Testis (tissue), 2 donors: ENCODE data around the gene GYPB.
"Not testable (repeated sequence)": the region's sequence is repeated elsewhere in the genome, so short reads cannot be mapped to it uniquely, and the experiment has no call there.

Source experiments
- CTCF ChIP-seq, 3 experiments: fragments of 450-650 bp in 2 of 3; fragments of 200-600 bp in 1 of 3; sonication (generic) in 1 of 3; IDR thresholded peaks; one replicate each; pipeline ENCODE4 v1.5.1; 2016 to 2019; ENCODE audit warnings: antibody characterized with exemption in 3 of 3, mild to moderate bottlenecking in 2 of 3, moderate library complexity in 1 of 3
- POLR2A ChIP-seq: fragments of 450-650 bp; IDR thresholded peaks from one replicate; pipeline ENCODE4 v1.6.1; 2017; ENCODE audit warnings: antibody characterized with exemption, mild to moderate bottlenecking, moderate library complexity

GRCh38 chr4:144044936-144045335 is 25.8 kb upstream of the GYPB start:
- TF ChIP-seq CTCF (IDR thresholded peaks at IDR 0.05); POLR2A: not testable (repeated sequence)
